NCI-H526 (cell line): ENCODE data around the gene MAP3K7.
A peak's percentile ranks its signal among the peaks of the same experiment; 100 is the strongest.

Experiments used
- DNase-seq, 2 experiments: peaks; one replicate each; lab custom pipeline; 2025; lab: John Stamatoyannopoulos, UW

MAP3K7 gene

GRCh38 chr6:90586836-90587638 lies at the start of gene MAP3K7:
Gene MAP3K7 (minus strand): TSS chr6:90587072. CDS start chr6:90586883, 189 bp downstream.
- peak; percentile 90 to 93 for DNase-seq

GRCh38 chr6:90631046-90631445 lies 44.2 kb upstream of the MAP3K7 start:
- no peak for DNase-seq

GRCh38 chr6:90621581-90621980 lies 34.7 kb upstream of the MAP3K7 start:
- DNase-seq = no peak

- no peak for DNase-seq
Measured at GRCh38 chr6:90619221-90619620, 32.3 kb upstream of the MAP3K7 start.

- no peak for DNase-seq
Measured at GRCh38 chr6:90612313-90612680, 25.4 kb upstream of the MAP3K7 start.

GRCh38 chr6:90611543-90612312 lies 24.9 kb upstream of the MAP3K7 start:
- no peak for DNase-seq

- peak in 1 of 2 experiments; percentile 61 for DNase-seq
Measured at GRCh38 chr6:90610751-90611542, 24.1 kb upstream of the MAP3K7 start.

- DNase-seq = no peak
Measured at GRCh38 chr6:90610301-90610750, 23.5 kb upstream of the MAP3K7 start.

- no peak for DNase-seq
Measured at GRCh38 chr6:90605749-90606340, 19.0 kb upstream of the MAP3K7 start.

GRCh38 chr6:90604546-90604945 lies 17.7 kb upstream of the MAP3K7 start:
- no peak for DNase-seq

- DNase-seq = no peak
Measured at GRCh38 chr6:90599151-90599550, 12.3 kb upstream of the MAP3K7 start.

GRCh38 chr6:90598192-90598951 lies 11.5 kb upstream of the MAP3K7 start:
- no peak for DNase-seq

- no peak for DNase-seq
Measured at GRCh38 chr6:90596967-90597539, 10.2 kb upstream of the MAP3K7 start.

- no peak for DNase-seq
Measured at GRCh38 chr6:90595854-90596253, 9.0 kb upstream of the MAP3K7 start.

- peak in 1 of 2 experiments; percentile 47 for DNase-seq
Measured at GRCh38 chr6:90586546-90586835, 381 bp downstream of the MAP3K7 start.

GRCh38 chr6:90584636-90585255 lies 2.1 kb downstream of the MAP3K7 start:
- peak in 1 of 2 experiments; percentile 22 for DNase-seq

GRCh38 chr6:90583836-90584481 lies 2.9 kb downstream of the MAP3K7 start:
- no peak for DNase-seq

GRCh38 chr6:90583179-90583835 lies 3.6 kb downstream of the MAP3K7 start:
- DNase-seq = no peak

- no peak for DNase-seq
Measured at GRCh38 chr6:90581146-90581545, 5.7 kb downstream of the MAP3K7 start.
